Measurements from ENCODE around the gene C1orf21.

DNA sequence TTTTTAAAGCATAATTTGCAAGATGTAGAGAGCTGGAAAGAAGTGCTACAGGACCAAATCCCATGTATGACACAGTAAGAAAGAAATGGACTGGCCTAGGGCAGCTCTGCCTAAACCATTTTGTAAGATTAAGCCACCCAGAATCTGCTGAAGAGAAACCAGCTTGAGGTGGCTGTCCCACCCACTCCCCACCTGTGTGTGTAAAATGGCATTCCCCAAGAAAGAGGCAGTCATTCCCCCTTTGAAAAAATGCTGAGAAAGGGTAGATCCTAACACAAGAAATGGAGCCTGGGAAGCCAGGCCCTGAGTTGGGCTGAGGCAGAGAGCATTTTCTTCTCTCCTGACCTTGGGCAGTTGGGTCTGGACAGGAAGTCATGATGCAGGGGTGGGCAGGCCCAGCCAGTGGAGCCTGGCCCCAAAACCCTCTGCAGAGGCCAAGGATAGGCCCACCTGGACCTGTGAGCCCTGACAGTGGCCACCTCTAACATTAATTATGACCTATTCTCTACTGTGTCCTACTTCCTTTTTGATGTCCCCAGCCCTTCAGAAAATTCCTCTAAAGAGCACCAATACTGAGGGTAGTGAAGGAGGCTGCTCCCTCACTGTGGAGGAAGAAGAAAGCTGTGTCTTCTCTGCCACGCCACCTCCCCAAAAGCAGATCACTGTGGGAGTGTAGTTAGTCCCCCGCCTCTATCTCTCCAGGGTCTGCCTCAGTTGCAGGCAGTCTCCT is 273.8 kb downstream of the C1orf21 start:
- TF ChIP-seq, protein P1, sequence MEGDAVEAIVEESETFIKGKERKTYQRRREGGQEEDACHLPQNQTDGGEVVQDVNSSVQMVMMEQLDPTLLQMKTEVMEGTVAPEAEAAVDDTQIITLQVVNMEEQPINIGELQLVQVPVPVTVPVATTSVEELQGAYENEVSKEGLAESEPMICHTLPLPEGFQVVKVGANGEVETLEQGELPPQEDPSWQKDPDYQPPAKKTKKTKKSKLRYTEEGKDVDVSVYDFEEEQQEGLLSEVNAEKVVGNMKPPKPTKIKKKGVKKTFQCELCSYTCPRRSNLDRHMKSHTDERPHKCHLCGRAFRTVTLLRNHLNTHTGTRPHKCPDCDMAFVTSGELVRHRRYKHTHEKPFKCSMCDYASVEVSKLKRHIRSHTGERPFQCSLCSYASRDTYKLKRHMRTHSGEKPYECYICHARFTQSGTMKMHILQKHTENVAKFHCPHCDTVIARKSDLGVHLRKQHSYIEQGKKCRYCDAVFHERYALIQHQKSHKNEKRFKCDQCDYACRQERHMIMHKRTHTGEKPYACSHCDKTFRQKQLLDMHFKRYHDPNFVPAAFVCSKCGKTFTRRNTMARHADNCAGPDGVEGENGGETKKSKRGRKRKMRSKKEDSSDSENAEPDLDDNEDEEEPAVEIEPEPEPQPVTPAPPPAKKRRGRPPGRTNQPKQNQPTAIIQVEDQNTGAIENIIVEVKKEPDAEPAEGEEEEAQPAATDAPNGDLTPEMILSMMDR (IDR thresholded peaks at IDR 0.05; ENCODE audit: extremely low read depth in 1 of 2, insufficient read depth in 1 of 2, low read depth in 1 of 2, low read length in 2 of 2), result no peak
- TF ChIP-seq JUN (IDR thresholded peaks at IDR 0.05; ENCODE audit: borderline replicate concordance, insufficient read depth, insufficient read length, low read depth), result no peak
- no peak for TF ChIP-seq POLR2AphosphoS5 (IDR thresholded peaks at IDR 0.05; ENCODE audit: insufficient read depth, low read depth, low read length)
- TF ChIP-seq GATA2 (IDR thresholded peaks at IDR 0.05; ENCODE audit: insufficient read depth, insufficient read length, low read depth, low read length), result no peak
